NCI-H82 (cell line): Measurements from ENCODE around the gene APOBEC3H.
"Not testable (repeated sequence)": the region's sequence is repeated elsewhere in the genome, so short reads cannot be mapped to it uniquely, and the experiment has no call there.

ENCODE experiments used
- DNase-seq: peaks from one replicate; lab custom pipeline; 2025; lab: John Stamatoyannopoulos, UW

APOBEC3H gene

GRCh38 chr22:39097098-39098020, at the start of gene APOBEC3H:
Gene APOBEC3H (plus strand): TSS chr22:39097244. CDS start chr22:39100279, 3,035 bp downstream.
- DNase-seq: no peak

- DNase-seq: not testable (repeated sequence)
These were observed 47.6 kb upstream of the APOBEC3H start for GRCh38 chr22:39049486-39049885.

DNA sequence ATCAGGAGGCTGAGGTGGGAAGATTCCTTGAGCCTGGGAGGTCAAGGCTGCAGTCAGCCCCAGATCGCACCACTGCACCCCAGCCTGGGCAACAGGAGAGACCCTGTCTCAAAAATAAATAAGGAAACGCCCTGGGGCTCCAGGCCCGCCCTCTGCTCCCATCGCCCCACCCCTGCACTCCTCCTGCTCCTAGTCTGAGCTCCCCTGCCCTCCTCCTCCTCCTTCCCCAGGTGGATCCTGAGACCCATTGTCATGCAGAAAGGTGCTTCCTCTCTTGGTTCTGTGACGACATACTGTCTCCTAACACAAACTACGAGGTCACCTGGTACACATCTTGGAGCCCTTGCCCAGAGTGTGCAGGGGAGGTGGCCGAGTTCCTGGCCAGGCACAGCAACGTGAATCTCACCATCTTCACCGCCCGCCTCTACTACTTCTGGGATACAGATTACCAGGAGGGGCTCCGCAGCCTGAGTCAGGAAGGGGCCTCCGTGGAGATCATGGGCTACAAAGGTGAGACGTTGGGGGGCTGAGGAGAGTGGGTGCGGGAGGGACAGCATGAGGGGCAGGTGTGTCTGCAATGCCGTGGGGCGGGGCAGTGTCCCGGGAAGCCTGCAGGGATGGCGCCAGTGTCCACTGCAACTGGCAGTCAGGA, 45.1 kb upstream of the APOBEC3H start:
- DNase-seq: not testable (repeated sequence)

DNA sequence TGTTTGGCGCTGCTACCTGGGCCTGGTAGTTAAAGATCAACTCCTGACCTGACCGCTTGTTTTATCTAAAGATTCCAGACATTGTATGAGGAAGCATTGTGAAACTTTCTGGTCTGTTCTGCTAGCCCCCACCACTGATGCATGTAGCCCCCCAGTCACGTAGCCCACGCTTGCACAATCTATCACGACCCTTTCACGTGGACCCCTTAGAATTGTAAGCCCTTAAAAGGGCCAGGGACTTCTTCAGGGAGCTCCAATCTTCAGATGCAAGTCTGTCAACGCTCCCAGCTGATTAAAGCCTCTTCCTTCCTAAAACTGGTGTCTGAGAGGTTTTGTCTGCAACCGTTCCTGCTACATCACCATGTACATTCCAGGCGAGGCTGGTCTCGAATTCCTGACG, 41.4 kb upstream of the APOBEC3H start:
- DNase-seq: no peak

GRCh38 chr22:39061290-39061689, 35.8 kb upstream of the APOBEC3H start:
- DNase-seq: peak; percentile 19

GRCh38 chr22:39061951-39062350, 35.1 kb upstream of the APOBEC3H start:
- not testable (repeated sequence) for DNase-seq

- not testable (repeated sequence) for DNase-seq
These were observed 33.1 kb upstream of the APOBEC3H start for GRCh38 chr22:39063904-39064303.

GRCh38 chr22:39066442-39067276, 30.4 kb upstream of the APOBEC3H start:
- DNase-seq: not testable (repeated sequence)

DNA sequence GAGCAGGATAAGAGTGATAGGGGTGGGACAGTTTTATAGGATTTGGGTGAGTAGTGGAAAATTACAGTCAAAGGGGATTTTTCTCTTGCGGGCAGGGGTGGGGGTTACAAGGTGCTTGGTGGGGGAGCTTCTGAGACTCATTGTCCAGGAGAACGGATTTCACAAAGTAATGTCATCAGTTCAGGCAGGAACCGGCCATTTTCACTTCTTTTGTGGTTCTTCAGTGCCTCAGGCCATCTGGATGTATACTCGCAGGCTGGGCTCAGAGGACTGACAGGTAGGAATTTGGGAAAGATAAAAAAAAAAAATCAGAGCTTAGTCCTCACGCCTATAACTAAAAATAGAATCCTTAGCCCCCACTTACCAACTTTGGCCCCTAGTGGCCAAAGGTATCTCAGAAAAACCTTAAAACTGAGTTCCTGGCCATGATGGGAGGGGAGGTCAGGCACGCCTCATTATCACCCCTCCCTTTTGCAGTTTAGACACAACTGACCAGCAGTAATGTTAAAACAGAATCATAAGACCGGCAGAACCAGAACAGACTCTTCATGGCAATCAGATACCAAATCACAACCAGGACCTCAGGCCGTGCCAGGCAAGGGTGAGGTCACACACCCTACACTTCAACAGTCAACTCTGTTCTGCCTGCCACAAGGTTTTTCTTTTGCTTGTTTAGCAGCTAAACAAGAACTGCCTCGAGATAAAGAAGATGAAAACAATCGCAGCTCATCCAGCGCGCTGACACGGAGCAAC, 28.8 kb upstream of the APOBEC3H start:
- DNase-seq: no peak

GRCh38 chr22:39070186-39070585, 26.9 kb upstream of the APOBEC3H start:
- DNase-seq: no peak

GRCh38 chr22:39072581-39072981, 24.5 kb upstream of the APOBEC3H start:
- DNase-seq: not testable (repeated sequence)

GRCh38 chr22:39073981-39074380, 23.1 kb upstream of the APOBEC3H start:
- DNase-seq: no peak

- not testable (repeated sequence) for DNase-seq
These were observed 20.7 kb upstream of the APOBEC3H start for GRCh38 chr22:39076155-39077025.

DNA sequence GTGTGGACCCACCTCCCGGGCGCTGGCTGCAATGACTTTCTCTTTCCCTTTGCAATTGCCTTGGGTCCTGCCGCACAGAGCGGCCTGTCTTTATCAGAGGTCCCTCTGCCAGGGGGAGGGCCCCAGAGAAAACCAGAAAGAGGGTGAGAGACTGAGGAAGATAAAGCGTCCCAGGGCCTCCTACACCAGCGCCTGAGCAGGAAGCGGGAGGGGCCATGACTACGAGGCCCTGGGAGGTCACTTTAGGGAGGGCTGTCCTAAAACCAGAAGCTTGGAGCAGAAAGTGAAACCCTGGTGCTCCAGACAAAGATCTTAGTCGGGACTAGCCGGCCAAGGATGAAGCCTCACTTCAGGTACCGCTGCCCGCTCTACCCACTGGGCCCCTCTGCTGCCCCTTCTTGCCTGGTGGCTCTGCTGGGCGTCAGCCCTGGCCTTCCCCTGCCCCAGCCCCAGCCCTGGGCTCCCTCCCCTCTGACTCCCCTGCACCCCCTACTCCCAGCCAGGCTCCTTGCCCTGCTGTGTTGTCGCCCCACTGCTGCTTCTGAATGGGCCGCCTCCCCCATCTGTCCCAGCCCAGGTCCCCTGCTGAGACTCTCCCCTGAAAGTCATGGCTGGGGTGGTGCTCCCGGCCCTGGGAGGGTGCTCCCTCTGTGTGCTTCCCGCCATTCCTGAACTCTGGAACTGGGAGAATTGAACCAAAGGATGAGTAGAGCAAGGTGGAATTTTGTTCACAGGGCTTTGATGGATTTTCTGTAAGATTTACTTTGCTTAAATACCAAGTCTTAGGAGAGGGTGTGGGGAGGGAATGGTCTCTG, 19.8 kb upstream of the APOBEC3H start, which contains the start of gene APOBEC3G:
Gene APOBEC3G (plus strand): TSS at position 250 of the 815 bp plus-strand sequence. CDS start 87 bp downstream, at position 337.
- DNase-seq: not testable (repeated sequence)

DNA sequence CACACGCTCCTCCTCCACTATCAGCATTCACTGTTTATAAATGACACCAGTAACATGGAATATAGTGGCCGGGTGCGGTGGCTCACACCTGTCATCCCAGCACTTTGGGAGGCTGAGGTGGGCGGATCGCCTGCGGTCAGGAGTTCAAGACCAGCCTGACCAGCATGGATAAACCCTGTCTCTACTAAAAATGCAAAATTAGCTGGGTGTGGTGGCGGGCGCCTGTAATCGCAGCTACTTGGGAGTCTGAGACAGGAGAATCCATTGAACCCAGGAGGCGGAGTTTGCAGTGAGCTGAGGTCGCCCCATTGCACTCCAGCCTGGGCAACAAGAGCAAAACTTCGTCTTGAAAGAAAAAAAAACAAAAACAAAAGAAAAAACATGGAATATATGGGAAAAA, 19.1 kb upstream of the APOBEC3H start:
- not testable (repeated sequence) for DNase-seq

- DNase-seq: no peak
These were observed 18.7 kb upstream of the APOBEC3H start for GRCh38 chr22:39078329-39078728.

- DNase-seq: not testable (repeated sequence)
These were observed 17.9 kb upstream of the APOBEC3H start for GRCh38 chr22:39079054-39079637.

- DNase-seq: no peak
These were observed 16.8 kb upstream of the APOBEC3H start for GRCh38 chr22:39080052-39080762.
